ENCODE data around the gene IQCB1. TPM values are rescaled to one million over a fixed set of nuclear protein-coding genes. Genes with fewer than 3 reads are reported as not detected.

Gene IQCB1
- total and polyA plus RNA-seq, 9 of the 15 experiments (the other 6 are each of a cell fraction or from before 2014, with no cell fraction given): 21.1 to 38.1 (median 27.5) TPM

DNA sequence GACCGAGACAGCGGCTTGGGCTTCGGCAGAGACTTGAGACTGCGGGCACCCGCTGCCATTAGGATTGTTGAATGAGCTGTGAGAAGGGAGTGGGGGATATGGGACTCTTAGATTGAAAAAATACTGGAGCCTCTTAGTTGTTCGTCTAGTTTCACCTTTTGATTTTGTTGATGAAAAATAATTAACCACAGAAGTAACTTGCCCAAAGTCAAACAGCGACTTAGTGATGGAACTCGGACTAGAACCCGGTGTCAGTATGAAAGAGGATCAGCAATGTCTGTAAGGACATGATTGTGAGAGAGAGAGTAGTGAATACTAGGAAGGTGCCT lies 84.8 kb downstream of the IQCB1 start (continued):
- no peak for TF ChIP-seq ZNF512 (tag; IDR thresholded peaks at IDR 0.05)
- TF ChIP-seq, protein P1, sequence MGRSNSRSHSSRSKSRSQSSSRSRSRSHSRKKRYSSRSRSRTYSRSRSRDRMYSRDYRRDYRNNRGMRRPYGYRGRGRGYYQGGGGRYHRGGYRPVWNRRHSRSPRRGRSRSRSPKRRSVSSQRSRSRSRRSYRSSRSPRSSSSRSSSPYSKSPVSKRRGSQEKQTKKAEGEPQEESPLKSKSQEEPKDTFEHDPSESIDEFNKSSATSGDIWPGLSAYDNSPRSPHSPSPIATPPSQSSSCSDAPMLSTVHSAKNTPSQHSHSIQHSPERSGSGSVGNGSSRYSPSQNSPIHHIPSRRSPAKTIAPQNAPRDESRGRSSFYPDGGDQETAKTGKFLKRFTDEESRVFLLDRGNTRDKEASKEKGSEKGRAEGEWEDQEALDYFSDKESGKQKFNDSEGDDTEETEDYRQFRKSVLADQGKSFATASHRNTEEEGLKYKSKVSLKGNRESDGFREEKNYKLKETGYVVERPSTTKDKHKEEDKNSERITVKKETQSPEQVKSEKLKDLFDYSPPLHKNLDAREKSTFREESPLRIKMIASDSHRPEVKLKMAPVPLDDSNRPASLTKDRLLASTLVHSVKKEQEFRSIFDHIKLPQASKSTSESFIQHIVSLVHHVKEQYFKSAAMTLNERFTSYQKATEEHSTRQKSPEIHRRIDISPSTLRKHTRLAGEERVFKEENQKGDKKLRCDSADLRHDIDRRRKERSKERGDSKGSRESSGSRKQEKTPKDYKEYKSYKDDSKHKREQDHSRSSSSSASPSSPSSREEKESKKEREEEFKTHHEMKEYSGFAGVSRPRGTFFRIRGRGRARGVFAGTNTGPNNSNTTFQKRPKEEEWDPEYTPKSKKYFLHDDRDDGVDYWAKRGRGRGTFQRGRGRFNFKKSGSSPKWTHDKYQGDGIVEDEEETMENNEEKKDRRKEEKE (IDR thresholded peaks at IDR 0.05; ENCODE audit: borderline replicate concordance in 1 of 2, control insufficient read depth in 1 of 2, low read depth in 2 of 2, low read length in 1 of 2): no peak

DNA sequence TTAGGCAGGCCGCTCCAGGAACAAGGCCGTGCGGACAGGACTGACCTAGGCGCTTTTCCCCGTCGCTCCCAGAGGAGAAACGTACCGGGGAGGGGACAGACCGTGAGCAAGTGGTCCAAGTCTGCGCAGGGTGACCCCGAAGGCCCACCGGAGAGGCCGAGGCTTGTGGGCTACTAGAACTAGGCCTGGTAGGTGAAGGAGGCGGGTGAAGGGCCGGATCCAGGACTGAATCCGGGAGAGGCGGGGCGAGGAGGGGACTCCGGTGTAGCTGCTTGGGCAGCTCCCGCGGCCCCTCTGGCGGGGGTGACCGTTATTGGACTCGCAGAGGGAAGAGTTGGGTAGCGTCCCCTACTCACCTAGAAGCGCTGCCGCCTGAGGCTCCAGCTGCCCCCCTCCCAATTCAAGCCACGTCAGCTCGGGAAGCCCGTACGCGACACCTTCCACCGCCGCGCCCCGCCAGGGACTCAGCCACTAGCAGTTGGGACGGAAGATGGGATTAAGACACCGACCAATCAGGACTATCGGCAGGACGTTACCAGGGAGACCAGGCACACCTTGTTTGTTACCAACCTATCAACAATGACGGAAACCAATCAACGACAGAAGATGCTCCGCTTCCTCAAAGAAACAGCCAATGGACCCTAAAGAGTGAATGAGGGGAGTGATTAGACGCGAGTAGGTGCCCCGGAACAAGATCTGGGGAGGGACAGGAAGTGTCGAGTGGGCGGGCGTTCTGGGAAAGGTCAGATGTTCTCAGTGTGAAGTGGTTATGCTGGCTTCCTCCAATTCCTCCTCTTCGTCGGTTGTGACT lies 85.4 kb downstream of the IQCB1 start, which contains the start of gene GOLGB1:
GOLGB1 (minus strand) TSS at position 466 of the 811 bp plus-strand sequence. CDS start 18,770 bp downstream, outside the sequence.
- BruUV-seq (replicated peaks): no TSS peak
- DNase-seq (ENCODE audit: extremely low read depth in 1 of 4, low spot score in 3 of 4) (peak; percentile 90 to 95 (median 93)), ATAC-seq (peak; percentile 98), FAIRE-seq (peak; percentile 99)
- no peaks in the 10 kb centered on the region for H3K9me1 ChIP-seq (ENCODE audit: control insufficient read depth, insufficient read depth, low read length)
- H3K4me1 ChIP-seq (replicated peaks in 1 of 2; ENCODE audit: control insufficient read depth in 2 of 2, insufficient read depth in 2 of 2, low read length in 2 of 2): peaks cover 0 to 6% of the 10 kb centered on the region in 2 experiments; a peak in 2 of 5 replicates
- WGBS (ENCODE audit: insufficient coverage, low coverage, missing lambda C conversion rate): under 1% methylated on average over 38 of the region's 51 CpGs
- peak within 1 kb of the TSS; percentile 92 for H3K4me3 ChIP-seq
- H3K36me3 ChIP-seq (ENCODE audit: control insufficient read depth, insufficient read depth, low read length): no peaks in the 10 kb centered on the region
- H3K9ac ChIP-seq (ENCODE audit: insufficient read depth in 1 of 2, low read depth in 2 of 2, low read length in 2 of 2): peak within 1 kb of the TSS; percentile 93 to 95
- H3K9me3 ChIP-seq (replicated peaks; ENCODE audit: control insufficient read depth, insufficient read depth, low read depth, low read length): no peaks in the 10 kb centered on the region
- H3K27me3 ChIP-seq (ENCODE audit: control insufficient read depth in 2 of 2, insufficient read depth in 2 of 2, low read length in 2 of 2): no peaks in the 10 kb centered on the region
- H3K27ac ChIP-seq (ENCODE audit: extremely low read depth, low read depth, low read length): peak within 1 kb of the TSS; percentile 88
- 0 out of 2 replicates have a peak, but pooled peaks cover 4% of the 10 kb centered on the region for H4K20me1 ChIP-seq (replicated peaks; ENCODE audit: control insufficient read depth, insufficient read depth, low read length)
- ChIA-PET POLR2A (interaction anchor here (0.6 to 1.2 kb wide), 11 partner anchors 10 to 1083 kb away, joined by 3 to 4 read pairs (median 3); no protein-coding TSS in a partner anchor), CTCF (ENCODE audit: low intra/inter-chr PET ratio) (no interaction called here)
- intact Hi-C loops (cut with micrococcal nuclease): no loop called here
- in situ Hi-C loops (cut with MboI): no loop called here
- peaks cover 39% of the 10 kb centered on the region for H3K79me2 ChIP-seq (ENCODE audit: control insufficient read depth, insufficient read depth, low read length)
- H2AFZ ChIP-seq (ENCODE audit: low read depth, low read length): peak within 1 kb of the TSS; percentile 95
- H3K4me2 ChIP-seq (ENCODE audit: insufficient read depth, low read length): peak within 1 kb of the TSS; percentile 91
- no peak for TF ChIP-seq SMARCA4 (IDR thresholded peaks at IDR 0.05)
- TF ChIP-seq SOX6 (IDR thresholded peaks at IDR 0.05): peak; percentile 15; the same call in 1 of the 2 replicates
- TF ChIP-seq ELF2 (CRISPR knock-in tag; IDR thresholded peaks at IDR 0.05): no peak; the same call in 1 of the 2 replicates
- TF ChIP-seq RBFOX2 (IDR thresholded peaks at IDR 0.05; ENCODE audit: low read depth, low read length): peak; percentile 90
- no peak for TF ChIP-seq ZKSCAN8 (CRISPR knock-in tag; IDR thresholded peaks at IDR 0.05)
- TF ChIP-seq ZNF316 (IDR thresholded peaks at IDR 0.05): no peak
- no peak for TF ChIP-seq CHD1 (IDR thresholded peaks at IDR 0.05; ENCODE audit: low read length)
- no peak for TF ChIP-seq HNRNPUL1 (IDR thresholded peaks at IDR 0.05; ENCODE audit: low read length)
- peak; percentile 89 for TF ChIP-seq PHF8 (IDR thresholded peaks at IDR 0.05; ENCODE audit: borderline replicate concordance, low read length)
- TF ChIP-seq ZFP36 (IDR thresholded peaks at IDR 0.05; ENCODE audit: low read depth, low read length, partially characterized antibody): no peak
- TF ChIP-seq HDAC8 (tag; IDR thresholded peaks at IDR 0.05): no peak
- no peak for TF ChIP-seq ARNT (IDR thresholded peaks at IDR 0.05)
- no peak for TF ChIP-seq PCBP2 (IDR thresholded peaks at IDR 0.05; ENCODE audit: low read depth, low read length, poor library complexity, severe bottlenecking)
- TF ChIP-seq TSC22D4 (tag; IDR thresholded peaks at IDR 0.05): no peak
- no peak for TF ChIP-seq DACH1 (IDR thresholded peaks at IDR 0.05; ENCODE audit: partially characterized antibody)

All from K562 (cell line).